HG03521 (cell line): ENCODE data around the gene DNAJC6.

Experiments used
- ATAC-seq: cut with Tn5 transposase; IDR thresholded peaks from one replicate; pipeline ENCODE4 v1.9.1; 2021; ENCODE audit warnings: mild to moderate bottlenecking, moderate library complexity; ENCODE audit not compliant: unreplicated experiment

The DNAJC6 gene

DNA sequence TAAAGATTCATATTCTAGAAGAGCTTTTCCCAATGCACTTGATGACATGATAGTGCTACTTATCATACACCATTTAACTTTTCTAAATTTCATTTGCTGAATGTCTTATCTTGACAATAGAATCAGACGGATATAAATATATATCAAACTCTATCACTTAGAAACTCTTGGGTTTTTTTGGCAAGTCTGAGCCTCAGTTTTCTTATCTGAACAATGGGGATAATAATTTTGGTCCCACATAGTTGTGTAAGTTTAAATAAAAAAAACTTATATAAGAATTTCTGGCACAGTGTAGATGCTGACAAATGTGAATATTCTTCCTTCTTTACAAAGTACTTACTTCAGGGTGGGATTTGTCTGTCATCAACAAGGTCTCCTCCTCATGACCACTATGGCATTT is 89.7 kb downstream of the DNAJC6 start:
- ATAC-seq, result no peak

DNA sequence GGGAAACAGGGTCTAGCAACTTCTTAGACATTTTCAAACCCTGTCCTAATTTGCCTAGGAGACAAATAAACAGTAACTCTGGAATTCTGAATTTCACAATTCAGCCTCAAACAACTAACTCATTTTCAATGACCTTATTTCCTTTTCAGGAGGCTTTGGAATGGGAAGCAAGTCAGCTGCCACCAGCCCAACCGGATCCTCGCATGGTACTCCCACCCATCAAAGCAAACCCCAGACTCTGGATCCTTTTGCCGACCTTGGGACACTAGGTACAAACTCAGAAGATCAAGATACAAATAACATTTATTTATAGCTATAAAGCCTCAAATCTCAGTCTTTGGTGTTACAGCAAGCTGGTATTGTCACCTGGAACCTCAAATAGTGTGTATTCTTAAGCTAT is 92.3 kb downstream of the DNAJC6 start:
- ATAC-seq, result no peak

- no peak for ATAC-seq
Observed at GRCh38 chr1:65404941-65405340, 95.6 kb downstream of the DNAJC6 start.

DNA sequence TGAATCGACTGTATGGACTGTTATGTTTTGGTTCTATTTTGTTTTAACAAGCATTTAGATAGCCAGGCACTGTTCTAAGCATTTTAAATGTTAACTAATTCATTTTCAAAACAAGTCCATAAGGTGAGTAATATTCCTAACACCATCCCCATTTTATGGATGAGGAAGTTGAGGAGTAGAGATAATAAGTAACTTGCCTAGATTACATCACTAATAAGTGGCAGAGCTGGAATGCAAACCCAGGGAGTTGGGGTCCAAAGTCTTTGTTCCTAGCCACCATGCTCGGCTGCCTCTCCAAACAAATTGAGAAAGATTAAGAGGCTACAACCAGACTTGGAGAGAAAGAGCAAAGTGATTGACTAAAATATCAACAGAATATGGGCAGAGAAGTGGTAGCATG is 98.5 kb downstream of the DNAJC6 start:
- ATAC-seq, result no peak

- ATAC-seq, result no peak
Observed at GRCh38 chr1:65409314-65409713, 100.0 kb downstream of the DNAJC6 start.

- ATAC-seq, result no peak
Observed at GRCh38 chr1:65409816-65410326, 100.5 kb downstream of the DNAJC6 start.

GRCh38 chr1:65412256-65412983 is 103.1 kb downstream of the DNAJC6 start:
- ATAC-seq, result no peak

- ATAC-seq, result no peak
Observed at GRCh38 chr1:65412984-65413375, 103.6 kb downstream of the DNAJC6 start.

GRCh38 chr1:65414538-65414937 is 105.2 kb downstream of the DNAJC6 start:
- ATAC-seq, result no peak

GRCh38 chr1:65416767-65417166 is 107.4 kb downstream of the DNAJC6 start:
- ATAC-seq, result no peak

DNA sequence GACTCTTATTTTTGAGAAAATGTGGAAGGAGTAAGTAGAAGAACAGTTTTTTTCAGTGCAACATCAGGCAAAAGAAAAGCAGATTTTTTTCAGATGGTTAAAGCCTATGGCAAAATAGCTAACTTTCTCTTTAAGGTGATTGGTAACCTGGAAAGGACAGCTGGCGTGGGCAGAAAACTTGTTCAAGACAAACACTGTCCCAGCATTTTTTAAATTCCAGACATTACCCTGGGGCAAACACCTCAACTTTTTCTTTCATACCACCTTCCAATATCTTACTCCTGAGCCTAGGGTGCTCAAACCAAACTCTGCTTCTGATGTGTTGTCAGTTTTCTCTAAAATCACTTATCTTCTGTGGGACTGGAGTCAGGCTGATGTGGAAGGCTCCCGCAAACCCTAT is 108.4 kb downstream of the DNAJC6 start:
- no peak for ATAC-seq

- no peak for ATAC-seq
Observed at GRCh38 chr1:65418522-65419185, 109.3 kb downstream of the DNAJC6 start.

- peak; percentile 93 for ATAC-seq
Observed at GRCh38 chr1:65419681-65420589, 110.6 kb downstream of the DNAJC6 start.

GRCh38 chr1:65420590-65421350 is 111.4 kb downstream of the DNAJC6 start, which contains the start of the genes LEPR and LEPROT:
LEPR (plus strand) TSS chr1:65420668; CDS start chr1:65565566, 144,898 bp downstream.
LEPROT (plus strand) TSS chr1:65420668; CDS start chr1:65420725, 57 bp downstream.
- peak; percentile 1 for ATAC-seq

DNA sequence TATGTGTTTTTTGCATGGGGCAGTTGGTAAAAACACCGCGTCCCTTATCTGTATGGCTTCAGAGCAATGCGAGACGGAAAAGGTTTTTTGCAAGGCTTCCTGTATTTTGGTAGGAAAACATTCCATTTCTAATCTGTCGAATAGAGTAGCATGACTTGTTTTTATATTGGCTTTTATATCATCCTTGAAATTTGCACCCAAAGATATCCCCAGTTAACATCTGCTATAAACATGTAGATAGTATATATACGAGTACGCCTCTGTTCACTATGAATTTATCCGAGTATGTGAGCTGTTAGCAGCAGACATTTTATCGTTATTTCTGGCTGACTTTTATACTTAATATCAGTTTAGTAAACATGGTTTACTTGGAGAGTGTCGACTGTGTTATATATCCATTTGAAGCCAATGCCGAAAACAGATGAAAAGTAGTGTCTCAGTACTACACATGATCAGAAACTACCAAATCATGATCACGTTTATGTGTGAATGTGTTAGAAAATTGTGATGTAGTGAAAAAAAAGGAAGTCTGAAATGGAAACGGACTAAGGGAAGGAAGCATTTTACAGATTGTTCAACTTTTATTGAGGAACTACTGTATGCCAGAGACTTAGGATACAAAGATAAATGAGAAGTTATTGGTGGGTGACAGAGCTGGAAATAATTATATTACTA is 112.1 kb downstream of the DNAJC6 start:
- ATAC-seq, result no peak

- ATAC-seq, result no peak
Observed at GRCh38 chr1:65422241-65423203, 113.2 kb downstream of the DNAJC6 start.

DNA sequence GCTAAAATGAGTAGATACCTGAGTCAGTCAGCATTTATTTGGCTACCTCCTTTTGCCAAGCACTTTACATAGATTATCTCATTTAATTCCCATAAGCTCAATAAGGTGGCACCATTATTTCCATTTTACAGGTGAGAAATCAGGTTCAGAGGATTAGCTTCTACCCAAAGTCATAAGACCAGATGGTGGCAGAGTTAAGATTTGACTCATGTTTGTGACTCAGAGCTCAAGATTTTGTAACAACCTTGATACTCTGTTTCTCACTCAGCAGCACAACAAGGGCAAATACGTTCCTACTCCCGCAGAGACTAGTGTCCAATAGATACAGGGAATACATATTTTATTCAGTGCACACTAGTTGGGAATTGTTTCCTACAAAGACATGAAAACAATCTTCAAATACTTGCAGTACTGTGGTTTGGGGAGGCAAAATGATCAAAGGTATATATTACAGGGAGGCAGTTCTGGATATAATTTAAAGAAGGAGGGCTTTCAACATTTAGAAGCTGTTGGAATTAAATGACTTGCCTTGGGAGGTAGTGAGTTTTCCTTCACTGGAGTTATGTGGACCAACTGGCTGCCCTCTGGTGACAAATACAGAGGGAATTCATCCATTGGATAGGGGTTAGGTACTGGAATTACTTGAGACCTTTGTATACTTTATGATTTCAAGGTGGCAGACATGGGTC is 114.7 kb downstream of the DNAJC6 start:
- no peak for ATAC-seq

DNA sequence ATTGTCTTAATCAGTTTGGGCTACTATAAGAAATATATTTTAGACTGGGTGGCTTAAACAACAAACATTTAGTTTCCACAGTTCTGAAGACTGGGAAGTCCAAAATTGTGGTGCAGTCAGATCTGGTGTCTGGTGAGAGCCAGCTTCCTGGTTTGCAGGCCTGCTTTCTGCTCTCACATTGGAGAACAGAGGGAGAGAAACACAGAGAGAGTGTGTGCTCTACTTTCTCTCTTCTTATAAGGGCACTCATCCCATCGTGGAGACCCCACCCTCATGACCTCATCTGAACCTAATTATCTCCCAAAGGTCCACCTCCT is 115.2 kb downstream of the DNAJC6 start:
- no peak for ATAC-seq
